Effector memory CD4-positive, alpha-beta T cell (primary cell): ENCODE results near the gene ZCCHC17.

Experiments used
- DNase-seq, 3 donors: peaks; one replicate each; pipeline ENCODE4 v3.0.0-alpha.2; 2020
- H3K27ac ChIP-seq: 2 replicates; pipeline ENCODE4 v1.7.0; 2013; ENCODE audit warnings: mild to moderate bottlenecking, low read length, moderate library complexity; ENCODE audit not compliant: insufficient read depth, poor library complexity, severe bottlenecking
- H3K27me3 ChIP-seq: replicated peaks from 2 replicates; pipeline ENCODE4 v1.7.0; 2013; ENCODE audit warnings: mild to moderate bottlenecking, low read length; ENCODE audit not compliant: insufficient read depth, control insufficient read depth, poor library complexity, severe bottlenecking
- H3K36me3 ChIP-seq: 2 replicates; pipeline ENCODE4 v1.7.0; 2013; ENCODE audit warnings: mild to moderate bottlenecking, low read length, moderate library complexity; ENCODE audit not compliant: control insufficient read depth, insufficient read depth
- H3K4me1 ChIP-seq: 2 replicates; pipeline ENCODE4 v1.7.0; 2013; ENCODE audit warnings: low read length, mild to moderate bottlenecking; ENCODE audit not compliant: control insufficient read depth, insufficient read depth, poor library complexity, severe bottlenecking
- H3K4me3 ChIP-seq: 2 replicates; pipeline ENCODE4 v1.7.0; 2013; ENCODE audit warnings: low read length, low read depth, mild to moderate bottlenecking; ENCODE audit not compliant: insufficient read depth, poor library complexity, severe bottlenecking
- H3K9me3 ChIP-seq: 2 replicates; pipeline ENCODE4 v1.7.0; 2013; ENCODE audit warnings: mild to moderate bottlenecking, low read length, moderate library complexity; ENCODE audit not compliant: control insufficient read depth

ZCCHC17 gene

DNA sequence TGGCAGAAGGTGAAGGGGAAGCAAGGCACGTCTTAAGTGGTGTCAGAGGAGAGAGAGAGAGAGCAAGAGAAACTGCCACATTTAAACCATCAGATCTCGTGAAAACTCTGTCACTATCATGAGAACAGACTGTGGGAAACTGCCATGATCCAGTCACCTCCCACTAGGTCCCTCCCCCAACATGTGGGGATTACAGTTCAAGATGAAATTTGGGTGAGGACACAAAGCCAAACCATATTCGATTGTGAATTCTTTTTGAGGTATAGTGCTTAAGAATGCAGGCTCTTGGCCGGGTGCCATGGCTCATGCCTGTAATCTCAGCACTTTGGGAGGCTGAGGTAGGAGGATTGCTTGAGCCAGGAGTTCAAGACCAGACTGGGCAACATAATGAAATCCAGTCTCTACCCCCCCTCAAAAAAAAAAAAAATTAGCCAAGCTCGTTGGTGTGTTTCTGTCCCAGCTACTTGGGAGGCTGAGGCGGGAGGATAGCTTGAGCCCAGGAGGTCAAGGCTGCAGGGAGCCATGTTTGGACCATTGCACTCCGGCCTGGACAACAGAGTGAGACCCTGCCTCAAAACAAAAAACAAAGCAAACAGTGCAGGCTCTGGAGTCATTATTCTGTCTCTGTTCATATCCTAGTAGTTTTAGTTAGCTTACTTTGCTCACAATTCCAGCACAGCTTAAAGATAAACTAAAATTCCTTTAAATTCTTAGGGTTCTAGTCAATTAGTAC lies 6.0 kb downstream of the ZCCHC17 start:
- H3K4me1 ChIP-seq: no peaks in the 10 kb centered on the region
- H3K27me3 ChIP-seq: no peaks in the 10 kb centered on the region
- DNase-seq: no peak
- H3K9me3 ChIP-seq: no peaks in the 10 kb centered on the region
- no peak overlapping the region for H3K27ac ChIP-seq
- H3K4me3 ChIP-seq: no peak overlapping the region
- H3K36me3 ChIP-seq: peaks cover 6% of the 10 kb centered on the region

DNA sequence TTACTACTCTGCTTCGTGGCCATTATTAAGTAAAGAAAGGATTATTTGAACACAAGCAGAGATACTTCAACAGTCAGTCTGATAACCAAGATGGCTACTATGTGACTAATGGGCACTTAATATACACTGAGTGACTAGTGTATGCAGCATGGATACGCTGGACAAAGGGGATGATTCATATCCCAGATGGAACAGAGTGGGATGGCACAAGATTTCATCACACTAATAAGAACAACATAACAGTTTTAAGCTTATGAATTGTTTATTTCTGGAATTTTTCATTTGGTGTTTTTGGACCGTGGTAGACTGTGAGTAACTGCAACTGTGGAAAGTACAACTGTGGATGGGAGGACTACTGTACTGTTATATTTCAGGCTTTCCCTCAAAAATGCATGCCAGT lies 9.4 kb downstream of the ZCCHC17 start:
- no peaks in the 10 kb centered on the region for H3K9me3 ChIP-seq
- H3K4me1 ChIP-seq: no peaks in the 10 kb centered on the region
- peaks cover 12% of the 10 kb centered on the region for H3K36me3 ChIP-seq
- H3K27ac ChIP-seq: no peak overlapping the region
- H3K27me3 ChIP-seq: no peaks in the 10 kb centered on the region
- H3K4me3 ChIP-seq: no peak overlapping the region
- no peak for DNase-seq

DNA sequence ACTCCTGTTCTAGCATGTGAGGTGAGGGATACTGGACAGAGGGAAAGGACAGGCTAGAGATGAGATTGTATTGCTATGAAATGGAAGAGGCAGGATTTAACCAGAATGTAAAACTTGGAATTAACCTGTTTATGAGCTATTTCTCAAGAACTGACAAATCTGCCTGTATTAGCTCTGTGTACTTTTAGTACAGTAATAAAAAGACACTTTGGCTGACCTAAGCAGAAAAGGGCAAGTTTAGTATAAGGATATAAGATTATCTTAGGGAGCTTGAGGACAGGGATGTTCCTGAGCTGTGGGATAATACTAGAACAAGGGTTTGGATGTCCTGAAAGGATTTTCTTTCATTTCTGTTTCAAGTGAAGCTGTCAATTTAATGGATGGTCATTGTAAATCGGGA lies 11.2 kb downstream of the ZCCHC17 start:
- Histone ChIP-seq H3K27ac (no peak overlapping the region), H3K36me3 (peaks cover 21% of the 10 kb centered on the region), H3K27me3 (no peaks in the 10 kb centered on the region), H3K4me3 (no peak overlapping the region), H3K9me3 (no peaks in the 10 kb centered on the region), H3K4me1 (no peaks in the 10 kb centered on the region)
- DNase-seq: no peak

DNA sequence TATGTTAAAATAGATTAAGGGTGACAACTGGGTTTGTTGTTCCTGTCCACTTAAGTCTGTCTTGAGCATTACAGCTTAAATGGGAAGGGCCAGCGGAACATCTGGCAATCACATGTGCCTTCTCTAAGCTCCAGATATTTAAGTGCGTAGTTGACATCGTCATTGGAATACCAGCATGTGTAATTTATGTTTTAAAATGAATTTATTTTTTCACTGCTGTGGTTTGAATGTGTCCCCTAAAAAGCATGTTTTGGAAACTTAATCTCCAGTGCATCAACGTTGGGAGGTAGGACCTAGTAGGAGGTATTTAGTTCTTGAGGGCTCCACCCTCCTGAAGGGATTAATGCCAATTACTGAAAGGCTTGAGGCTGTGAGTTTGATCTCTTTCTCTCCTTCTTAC lies 13.4 kb downstream of the ZCCHC17 start:
- Histone ChIP-seq H3K27ac (no peak overlapping the region), H3K4me1 (no peaks in the 10 kb centered on the region), H3K36me3 (peaks cover 38% of the 10 kb centered on the region), H3K9me3 (no peaks in the 10 kb centered on the region), H3K4me3 (no peak overlapping the region), H3K27me3 (no peaks in the 10 kb centered on the region)
- DNase-seq: no peak

DNA sequence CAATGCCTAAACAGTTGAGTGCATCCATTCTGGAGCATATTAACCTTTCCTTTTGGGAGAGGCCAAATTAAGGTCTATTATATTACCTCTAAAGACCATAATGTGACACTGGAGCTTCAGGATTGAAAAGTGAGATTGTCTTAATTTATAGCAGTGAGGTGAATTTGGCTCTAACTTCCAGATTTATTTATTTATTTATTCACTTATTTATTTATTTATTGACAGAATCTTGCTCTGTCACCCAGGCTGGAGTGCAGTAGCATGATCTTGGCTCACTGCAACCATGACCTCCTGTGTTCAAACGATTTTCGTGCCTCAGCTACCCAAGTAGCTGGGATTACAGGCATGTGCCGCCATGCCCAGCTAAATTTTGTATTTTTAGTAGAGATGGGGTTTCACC lies 19.1 kb downstream of the ZCCHC17 start:
- no peak overlapping the region for H3K27ac ChIP-seq
- H3K9me3 ChIP-seq: no peaks in the 10 kb centered on the region
- no peaks in the 10 kb centered on the region for H3K4me1 ChIP-seq
- no peaks in the 10 kb centered on the region for H3K27me3 ChIP-seq
- H3K4me3 ChIP-seq: no peak overlapping the region
- H3K36me3 ChIP-seq: peaks cover 53% of the 10 kb centered on the region
- DNase-seq: no peak

DNA sequence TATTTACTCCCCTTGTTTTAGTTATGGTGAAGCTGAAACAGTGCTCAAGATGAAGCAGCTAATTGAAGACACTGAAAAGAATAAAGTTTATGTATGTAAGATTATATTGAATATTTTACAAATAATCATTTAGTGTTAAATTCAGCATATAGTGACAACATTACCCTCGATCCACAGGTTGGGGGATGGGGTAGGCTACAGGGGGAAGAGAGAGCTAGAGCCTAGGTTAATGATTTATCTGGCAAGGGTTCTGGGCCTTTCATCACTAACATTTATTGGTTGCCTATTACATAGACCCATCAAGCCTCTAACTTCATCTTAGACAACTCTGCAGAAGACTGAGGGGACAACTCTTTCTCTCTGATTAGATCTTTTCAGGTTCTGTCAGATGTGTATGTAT lies 21.3 kb downstream of the ZCCHC17 start:
- Histone ChIP-seq H3K36me3 (peaks cover 40% of the 10 kb centered on the region), H3K4me3 (no peak overlapping the region), H3K9me3 (no peaks in the 10 kb centered on the region), H3K27ac (no peak overlapping the region), H3K27me3 (no peaks in the 10 kb centered on the region), H3K4me1 (no peaks in the 10 kb centered on the region)
- DNase-seq: no peak

DNA sequence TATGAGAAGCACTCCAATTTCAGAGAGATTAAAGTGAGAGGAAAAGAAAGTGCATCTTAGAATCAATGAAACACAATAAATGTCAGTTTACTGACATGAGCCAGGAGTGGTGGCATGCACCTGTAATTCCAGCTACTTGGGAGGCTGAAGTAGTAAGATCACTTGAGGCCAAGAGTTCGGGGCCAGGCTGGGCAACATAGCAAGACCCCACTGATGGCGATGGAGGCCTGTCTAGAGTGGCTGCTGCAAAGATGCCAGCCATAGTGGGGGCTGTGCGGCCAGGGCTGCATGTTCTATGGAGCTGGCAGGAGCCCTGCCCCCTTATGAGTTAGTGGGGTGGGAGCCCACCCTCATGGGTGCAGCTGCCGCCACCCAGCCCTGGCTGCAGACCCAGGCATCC lies 27.3 kb downstream of the ZCCHC17 start:
- no peak overlapping the region for H3K4me3 ChIP-seq
- peaks cover 11% of the 10 kb centered on the region for H3K36me3 ChIP-seq
- H3K27ac ChIP-seq: no peak overlapping the region
- no peaks in the 10 kb centered on the region for H3K9me3 ChIP-seq
- no peaks in the 10 kb centered on the region for H3K4me1 ChIP-seq
- no peak for DNase-seq
- H3K27me3 ChIP-seq: no peaks in the 10 kb centered on the region

DNA sequence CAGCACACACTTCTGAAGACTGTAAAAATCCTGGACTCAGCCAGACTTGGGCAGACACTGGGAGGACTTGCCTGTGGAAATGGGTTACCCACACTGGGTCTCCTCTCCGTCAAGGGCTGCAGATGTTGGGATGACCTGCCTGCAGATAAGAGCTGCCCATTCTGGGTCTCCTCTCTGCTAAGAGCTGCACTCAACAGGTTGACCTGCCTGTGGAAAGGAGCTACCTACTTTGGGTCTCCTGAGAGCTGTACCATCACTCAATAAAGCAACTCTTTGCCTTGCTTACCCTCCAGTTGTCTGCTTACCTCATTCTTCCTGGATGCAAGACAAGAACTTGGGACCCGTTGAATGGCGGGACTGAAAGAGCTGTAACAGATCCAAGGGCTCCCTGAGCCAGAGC lies 28.2 kb downstream of the ZCCHC17 start:
- no peaks in the 10 kb centered on the region for H3K4me1 ChIP-seq
- H3K27ac ChIP-seq: no peak overlapping the region
- no peak for DNase-seq
- H3K36me3 ChIP-seq: peaks cover 9% of the 10 kb centered on the region
- H3K9me3 ChIP-seq: no peaks in the 10 kb centered on the region
- H3K27me3 ChIP-seq: no peaks in the 10 kb centered on the region
- no peak overlapping the region for H3K4me3 ChIP-seq

DNA sequence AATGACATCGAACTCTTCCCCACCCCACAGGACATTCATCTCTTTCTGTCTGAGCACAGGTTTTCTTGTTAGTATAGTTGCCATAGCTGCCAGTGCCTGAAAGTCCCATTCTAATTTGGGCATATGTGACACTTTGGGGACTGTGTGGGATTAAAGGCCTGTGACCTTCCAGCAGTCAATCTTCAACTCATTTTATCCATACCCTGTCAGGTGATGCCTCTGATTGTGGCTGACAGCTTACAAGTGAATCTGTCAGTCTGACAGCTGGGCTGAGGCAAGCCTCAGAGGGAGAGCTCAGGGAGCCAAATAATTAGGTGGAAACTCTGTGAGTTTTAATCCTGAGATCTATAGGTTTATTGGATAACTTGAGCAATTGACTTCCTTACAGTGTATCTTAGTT lies 29.6 kb downstream of the ZCCHC17 start:
- Histone ChIP-seq H3K4me3 (no peak overlapping the region), H3K27me3 (no peaks in the 10 kb centered on the region), H3K9me3 (no peaks in the 10 kb centered on the region), H3K36me3 (peaks cover 9% of the 10 kb centered on the region), H3K27ac (no peak overlapping the region), H3K4me1 (no peaks in the 10 kb centered on the region)
- no peak for DNase-seq

DNA sequence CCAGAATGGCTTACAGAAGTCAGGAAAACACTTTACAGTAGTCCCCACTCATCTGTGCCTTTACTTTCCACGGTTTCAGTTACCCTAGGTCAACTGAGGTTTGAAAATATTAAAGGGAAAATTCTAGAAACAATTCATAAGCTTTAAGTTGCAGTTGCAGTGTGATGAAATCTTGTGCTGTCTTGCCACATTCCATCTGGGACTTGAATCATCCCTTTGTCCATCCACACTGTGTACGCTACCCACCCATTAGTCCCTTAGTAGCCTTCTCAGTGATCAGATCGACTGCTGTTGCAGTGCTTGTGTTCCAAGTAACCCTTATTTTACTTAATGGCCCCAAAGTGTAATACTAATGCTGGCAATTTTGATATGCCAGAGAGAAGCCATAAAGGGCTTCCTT lies 30.5 kb downstream of the ZCCHC17 start:
- Histone ChIP-seq H3K9me3 (no peaks in the 10 kb centered on the region), H3K36me3 (peaks cover 9% of the 10 kb centered on the region), H3K27ac (no peak overlapping the region), H3K4me1 (no peaks in the 10 kb centered on the region), H3K27me3 (no peaks in the 10 kb centered on the region), H3K4me3 (no peak overlapping the region)
- no peak for DNase-seq
